ENCODE measurements around the gene RAB10. TPM values are rescaled to one million over a fixed set of nuclear protein-coding genes. Genes with fewer than 3 reads are reported as not detected.

Gene RAB10
- polyA plus RNA-seq, 1 donor from 2014 or later, result 169 TPM

DNA sequence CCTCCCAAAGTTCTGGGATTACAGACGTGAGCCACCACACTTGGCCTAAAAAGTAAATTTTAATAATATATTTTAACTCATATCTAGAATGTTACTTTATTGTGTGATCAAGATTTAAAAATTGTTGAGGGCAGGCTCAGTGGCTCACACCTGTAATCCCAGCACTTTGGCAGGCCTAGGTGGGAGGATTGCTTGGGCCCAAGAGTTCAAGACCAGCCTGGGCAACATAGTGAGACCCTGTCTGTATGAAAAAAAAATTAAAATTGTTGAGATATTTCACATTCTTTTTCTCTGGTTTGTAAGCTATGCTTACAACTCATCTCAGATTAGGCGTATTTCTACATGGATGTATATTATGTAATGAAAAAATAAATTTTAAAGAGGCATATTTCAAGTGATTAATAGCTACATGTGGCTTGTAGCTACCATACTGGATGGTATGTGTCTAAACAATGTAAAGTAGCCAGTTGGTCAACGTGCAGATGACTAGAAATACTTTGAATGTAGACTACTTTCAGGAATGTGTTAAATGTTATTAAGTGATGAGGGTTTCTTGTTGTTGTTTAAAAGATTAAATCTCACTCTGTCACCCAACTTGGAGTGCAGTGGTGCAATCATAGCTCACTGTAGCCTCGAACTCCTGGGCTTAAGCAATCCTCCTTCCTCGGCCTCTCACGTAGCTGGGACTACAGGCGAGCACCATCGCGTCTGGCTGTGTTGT is 5.9 kb downstream of the RAB10 start:
- no peaks in the 10 kb centered on the region for H3K36me3 ChIP-seq (ENCODE audit: insufficient read depth, low read length)
- no peaks in the 10 kb centered on the region for H3K27me3 ChIP-seq (ENCODE audit: insufficient read depth, low read depth, low read length)
- peaks cover 97% of the 10 kb centered on the region for H3K79me2 ChIP-seq (replicated peaks; ENCODE audit: insufficient read depth, low read length)
- no peak for TF ChIP-seq EZH2 (IDR thresholded peaks at IDR 0.05; ENCODE audit: borderline replicate concordance, insufficient read depth, low read length, poor library complexity, severe bottlenecking)
- no peak for TF ChIP-seq POLR2AphosphoS5 (IDR thresholded peaks at IDR 0.05)
- TF ChIP-seq, protein P1, sequence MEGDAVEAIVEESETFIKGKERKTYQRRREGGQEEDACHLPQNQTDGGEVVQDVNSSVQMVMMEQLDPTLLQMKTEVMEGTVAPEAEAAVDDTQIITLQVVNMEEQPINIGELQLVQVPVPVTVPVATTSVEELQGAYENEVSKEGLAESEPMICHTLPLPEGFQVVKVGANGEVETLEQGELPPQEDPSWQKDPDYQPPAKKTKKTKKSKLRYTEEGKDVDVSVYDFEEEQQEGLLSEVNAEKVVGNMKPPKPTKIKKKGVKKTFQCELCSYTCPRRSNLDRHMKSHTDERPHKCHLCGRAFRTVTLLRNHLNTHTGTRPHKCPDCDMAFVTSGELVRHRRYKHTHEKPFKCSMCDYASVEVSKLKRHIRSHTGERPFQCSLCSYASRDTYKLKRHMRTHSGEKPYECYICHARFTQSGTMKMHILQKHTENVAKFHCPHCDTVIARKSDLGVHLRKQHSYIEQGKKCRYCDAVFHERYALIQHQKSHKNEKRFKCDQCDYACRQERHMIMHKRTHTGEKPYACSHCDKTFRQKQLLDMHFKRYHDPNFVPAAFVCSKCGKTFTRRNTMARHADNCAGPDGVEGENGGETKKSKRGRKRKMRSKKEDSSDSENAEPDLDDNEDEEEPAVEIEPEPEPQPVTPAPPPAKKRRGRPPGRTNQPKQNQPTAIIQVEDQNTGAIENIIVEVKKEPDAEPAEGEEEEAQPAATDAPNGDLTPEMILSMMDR (IDR thresholded peaks at IDR 0.05; ENCODE audit: poor library complexity, severe bottlenecking), result no peak
- no peak for TF ChIP-seq RAD21 (conservative IDR thresholded peaks at IDR 0.05)
- no peak for TF ChIP-seq MXI1 (conservative IDR thresholded peaks at IDR 0.05; ENCODE audit: poor library complexity, severe bottlenecking)
- no peak for TF ChIP-seq REST (IDR thresholded peaks at IDR 0.05; ENCODE audit: borderline replicate concordance)
- TF ChIP-seq SMC3 (conservative IDR thresholded peaks at IDR 0.05; ENCODE audit: poor library complexity), result no peak
- TF ChIP-seq TAF1 (IDR thresholded peaks at IDR 0.05; ENCODE audit: low read depth), result no peak
- no peak for TF ChIP-seq EP300 (conservative IDR thresholded peaks at IDR 0.05; ENCODE audit: poor library complexity, severe bottlenecking)
- no peaks in the 10 kb centered on the region for H3K9me2 ChIP-seq (ENCODE audit: insufficient read depth, low read length)
- peaks cover 16% of the 10 kb centered on the region for H4K20me1 ChIP-seq (ENCODE audit: insufficient read depth)
- no peak overlapping the region for H3K4me3 ChIP-seq (ENCODE audit: low read length)
- no peak overlapping the region for H3K4me2 ChIP-seq (ENCODE audit: low read length)
- peaks cover 3% of the 10 kb centered on the region for H3F3A ChIP-seq (ENCODE audit: insufficient read depth, low read length, poor library complexity, severe bottlenecking)
- no peaks in the 10 kb centered on the region for H3K9me3 ChIP-seq (ENCODE audit: low read length)
- no peak overlapping the region for H2AFZ ChIP-seq (ENCODE audit: low read depth, low read length)
- H3K27ac ChIP-seq (ENCODE audit: low read length), result no peak overlapping the region
- no peak overlapping the region for H3K9ac ChIP-seq (ENCODE audit: low read length)

DNA sequence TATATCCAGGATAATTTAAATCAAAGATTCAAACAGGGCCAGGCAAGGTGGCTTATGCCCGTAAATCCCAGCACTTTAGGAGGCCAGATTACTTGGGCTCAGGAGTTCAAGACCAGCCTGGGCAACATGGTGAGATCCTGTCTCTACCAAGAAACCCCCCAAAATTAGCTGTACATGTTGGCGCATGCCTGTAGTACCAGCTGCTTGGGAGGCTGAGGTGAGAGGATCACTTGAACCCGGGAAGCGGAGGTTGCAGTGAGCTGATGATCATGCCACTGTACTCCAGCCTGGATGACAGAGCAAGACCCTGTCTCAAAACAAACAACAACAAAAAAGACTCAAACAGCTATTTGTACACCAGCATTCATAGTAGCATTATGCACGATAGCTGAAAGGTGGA is 9.2 kb downstream of the RAB10 start:
- H3K9ac ChIP-seq (ENCODE audit: low read length), result no peak overlapping the region
- H3K9me2 ChIP-seq (ENCODE audit: insufficient read depth, low read length), result no peaks in the 10 kb centered on the region
- peaks cover 87% of the 10 kb centered on the region for H3K79me2 ChIP-seq (replicated peaks; ENCODE audit: insufficient read depth, low read length)
- no peak overlapping the region for H3K27ac ChIP-seq (ENCODE audit: low read length)
- H3K4me3 ChIP-seq (ENCODE audit: low read length), result no peak overlapping the region
- H3K36me3 ChIP-seq (ENCODE audit: insufficient read depth, low read length), result no peaks in the 10 kb centered on the region
- H2AFZ ChIP-seq (ENCODE audit: low read depth, low read length), result no peak overlapping the region
- H3K4me2 ChIP-seq (ENCODE audit: low read length), result no peak overlapping the region
- H3K27me3 ChIP-seq (ENCODE audit: insufficient read depth, low read depth, low read length), result no peaks in the 10 kb centered on the region
- no peaks in the 10 kb centered on the region for H3K9me3 ChIP-seq (ENCODE audit: low read length)
- TF ChIP-seq REST (IDR thresholded peaks at IDR 0.05; ENCODE audit: borderline replicate concordance) (no peak), RAD21 (conservative IDR thresholded peaks at IDR 0.05) (no peak), SMC3 (conservative IDR thresholded peaks at IDR 0.05; ENCODE audit: poor library complexity) (no peak), EP300 (conservative IDR thresholded peaks at IDR 0.05; ENCODE audit: poor library complexity, severe bottlenecking) (no peak), MXI1 (conservative IDR thresholded peaks at IDR 0.05; ENCODE audit: poor library complexity, severe bottlenecking) (no peak), TAF1 (IDR thresholded peaks at IDR 0.05; ENCODE audit: low read depth) (no peak), POLR2AphosphoS5 (IDR thresholded peaks at IDR 0.05) (no peak), EZH2 (IDR thresholded peaks at IDR 0.05; ENCODE audit: borderline replicate concordance, insufficient read depth, low read length, poor library complexity, severe bottlenecking) (no peak)
- TF ChIP-seq, protein P1 (IDR thresholded peaks at IDR 0.05; ENCODE audit: poor library complexity, severe bottlenecking), result no peak
- H3F3A ChIP-seq (ENCODE audit: insufficient read depth, low read length, poor library complexity, severe bottlenecking), result no peaks in the 10 kb centered on the region
- peaks cover 6% of the 10 kb centered on the region for H4K20me1 ChIP-seq (ENCODE audit: insufficient read depth)
